GM21786 (cell line): ENCODE data around the gene VTI1A.
"Not testable (repeated sequence)": the region's sequence is repeated elsewhere in the genome, so short reads cannot be mapped to it uniquely, and the experiment has no call there.

Source experiments
- ATAC-seq: cut with Tn5 transposase; IDR thresholded peaks from one replicate; pipeline ENCODE4 v1.9.1; 2021; ENCODE audit not compliant: unreplicated experiment

VTI1A gene

DNA sequence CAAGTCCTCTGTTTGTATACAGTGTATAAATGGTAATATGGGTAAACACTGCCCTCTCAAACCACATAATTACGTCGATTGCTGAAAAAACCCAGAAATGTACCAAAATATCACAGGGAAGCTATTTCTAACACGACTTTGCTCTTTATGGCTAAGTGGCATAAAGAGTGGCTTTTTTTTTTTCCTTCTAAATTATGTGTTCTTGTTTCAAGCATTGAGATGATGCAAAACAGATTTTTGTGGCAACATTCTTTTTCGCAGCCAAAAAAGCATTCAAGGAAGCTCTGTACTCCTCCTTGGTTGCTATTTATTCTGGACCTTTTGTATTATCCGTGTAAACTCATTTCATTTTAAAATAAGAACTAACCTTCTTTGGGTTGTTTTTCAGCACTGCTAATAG is 138.9 kb downstream of the VTI1A start:
- ATAC-seq: no peak

GRCh38 chr10:112587729-112588128 is 140.7 kb downstream of the VTI1A start:
- ATAC-seq: no peak

DNA sequence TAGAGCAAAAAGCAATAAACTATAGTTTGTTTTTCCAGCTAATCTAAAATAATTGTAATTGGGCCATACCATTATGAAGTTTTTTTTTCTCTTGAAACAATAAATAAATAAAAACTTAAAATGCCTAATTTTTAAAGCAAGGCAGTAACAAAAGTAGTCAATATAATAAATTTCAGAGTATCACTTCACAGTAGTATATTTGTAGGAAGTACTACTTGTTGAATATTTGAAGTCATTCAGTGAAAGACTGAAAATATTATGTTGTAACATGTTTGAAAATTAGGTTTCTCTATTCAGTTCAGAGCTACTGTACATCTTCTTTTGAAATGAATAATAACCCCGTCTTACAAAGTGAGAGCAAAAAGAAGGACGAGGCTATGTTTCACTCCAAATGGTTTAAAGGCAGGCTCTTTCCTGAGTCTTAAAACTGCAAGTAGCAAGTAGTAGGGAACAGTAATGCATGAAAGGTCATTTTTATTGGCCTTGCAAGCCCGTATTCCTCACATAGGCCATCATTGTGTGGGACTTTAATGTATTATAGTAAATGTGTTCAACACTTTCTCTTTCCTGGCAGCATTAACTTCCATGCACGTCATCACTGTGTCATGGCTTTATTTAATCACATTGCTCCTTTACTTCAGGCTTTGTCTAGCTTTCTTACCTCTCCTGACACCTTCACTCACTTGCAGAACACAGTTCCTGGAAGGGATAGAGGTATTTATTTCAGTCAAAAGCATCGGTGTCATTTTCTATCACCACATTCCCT is 141.4 kb downstream of the VTI1A start:
- ATAC-seq: no peak

DNA sequence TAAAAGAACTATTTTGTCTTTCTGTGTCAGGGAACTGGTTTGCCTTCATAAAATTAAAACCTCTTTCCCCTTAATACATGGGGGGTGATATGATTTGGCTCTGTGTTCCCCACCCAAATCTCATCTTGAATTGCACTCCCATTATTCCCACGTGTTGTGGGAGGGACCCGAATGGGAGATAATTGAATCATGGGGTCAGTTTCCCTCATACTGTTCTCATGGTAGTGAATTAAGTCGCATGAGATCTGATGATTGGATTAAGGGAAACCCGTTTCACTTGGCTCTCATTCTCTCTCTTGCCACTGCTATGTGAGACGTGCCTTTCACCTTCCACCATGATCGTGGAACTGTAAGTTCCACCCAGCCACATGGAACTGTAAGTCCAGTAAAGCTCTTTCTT is 142.1 kb downstream of the VTI1A start:
- no peak for ATAC-seq

- ATAC-seq: not testable (repeated sequence)
Observed at GRCh38 chr10:112590786-112591185, 143.8 kb downstream of the VTI1A start.

GRCh38 chr10:112593023-112593422 is 146.0 kb downstream of the VTI1A start:
- no peak for ATAC-seq

- no peak for ATAC-seq
Observed at GRCh38 chr10:112601214-112602090, 154.4 kb downstream of the VTI1A start.

DNA sequence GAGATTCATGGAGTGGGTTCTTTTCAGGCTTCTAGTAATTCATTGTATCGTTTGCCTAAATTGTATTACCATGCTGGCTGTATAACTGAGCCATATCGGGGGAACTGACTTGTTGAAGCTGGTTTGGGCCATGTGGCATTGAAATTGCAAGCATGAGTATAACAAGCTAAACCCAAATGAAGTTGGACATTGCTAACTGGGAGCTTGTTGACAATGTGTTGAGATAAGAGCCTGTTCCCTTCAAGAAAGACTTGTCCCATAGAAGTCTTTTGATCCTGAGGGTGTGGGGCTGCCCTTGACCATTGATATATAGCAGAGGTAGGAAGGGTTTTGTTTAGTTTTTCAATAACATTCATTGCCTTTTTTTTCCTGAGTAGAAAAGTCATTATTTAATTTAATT is 156.0 kb downstream of the VTI1A start:
- no peak for ATAC-seq

GRCh38 chr10:112605063-112605462 is 158.0 kb downstream of the VTI1A start:
- no peak for ATAC-seq

DNA sequence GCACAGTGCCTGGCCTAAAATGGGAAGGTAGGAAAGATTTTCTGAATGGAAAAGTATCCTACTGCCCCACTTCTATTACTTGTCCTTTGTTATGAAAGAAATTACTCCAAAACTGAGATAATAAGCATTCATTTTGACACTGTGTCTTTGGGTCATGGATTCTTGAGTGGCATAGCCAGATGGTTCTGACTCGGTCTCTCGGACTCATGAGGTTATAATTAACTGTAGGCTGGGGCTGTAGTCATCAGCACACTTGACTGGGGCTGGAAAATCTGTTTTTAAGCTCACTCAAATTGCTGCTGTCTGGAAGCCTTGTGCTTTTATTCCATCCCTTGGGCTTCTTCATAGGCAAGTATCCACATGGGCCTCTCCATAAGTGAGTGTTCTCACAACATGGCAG is 160.5 kb downstream of the VTI1A start:
- ATAC-seq: no peak

- ATAC-seq: no peak
Observed at GRCh38 chr10:112613620-112614019, 166.6 kb downstream of the VTI1A start.

GRCh38 chr10:112614072-112614471 is 167.1 kb downstream of the VTI1A start:
- no peak for ATAC-seq

- no peak for ATAC-seq
Observed at GRCh38 chr10:112614586-112614985, 167.6 kb downstream of the VTI1A start.

- ATAC-seq: no peak
Observed at GRCh38 chr10:112615269-112615668, 168.3 kb downstream of the VTI1A start.

DNA sequence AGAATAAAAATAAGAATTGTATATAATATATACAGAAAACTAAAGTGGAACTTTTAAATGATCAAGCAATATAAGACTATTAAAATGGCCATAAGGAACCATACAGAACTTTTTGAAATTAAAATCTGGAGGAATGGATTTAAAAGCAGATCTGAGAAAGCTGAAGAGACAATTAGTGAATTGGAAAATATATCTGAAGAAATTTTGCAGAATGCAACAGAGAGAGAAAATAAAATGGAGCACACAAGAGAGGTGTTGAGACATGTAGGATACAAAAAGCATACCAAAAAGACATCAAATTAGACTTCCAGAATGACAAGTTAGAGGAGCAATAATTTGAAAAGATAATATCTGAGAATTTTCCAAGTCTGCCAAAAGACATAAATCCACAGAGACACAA is 169.6 kb downstream of the VTI1A start:
- ATAC-seq: no peak

- no peak for ATAC-seq
Observed at GRCh38 chr10:112618814-112619213, 171.8 kb downstream of the VTI1A start.

DNA sequence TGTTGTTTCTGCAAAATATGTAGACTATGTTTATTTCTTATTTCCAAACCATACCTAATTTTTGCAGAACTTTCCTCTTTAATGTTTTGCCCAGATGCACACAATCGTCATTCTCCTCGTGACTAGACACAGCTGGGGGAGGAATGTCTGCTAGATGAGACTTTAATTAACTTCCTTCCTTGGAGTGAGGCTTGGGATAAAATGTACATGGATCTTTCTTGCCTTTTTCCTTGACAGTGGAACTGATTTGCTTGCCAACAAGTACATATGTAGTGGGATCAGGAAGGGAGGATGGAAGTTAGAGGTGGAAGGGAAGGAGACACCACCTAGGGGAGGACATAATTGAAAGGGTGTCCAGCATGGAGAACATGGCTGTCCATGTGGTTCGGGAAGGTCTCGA is 172.5 kb downstream of the VTI1A start:
- no peak for ATAC-seq

- ATAC-seq: no peak
Observed at GRCh38 chr10:112622786-112623185, 175.8 kb downstream of the VTI1A start.

GRCh38 chr10:112624546-112625048 is 177.6 kb downstream of the VTI1A start:
- no peak for ATAC-seq

DNA sequence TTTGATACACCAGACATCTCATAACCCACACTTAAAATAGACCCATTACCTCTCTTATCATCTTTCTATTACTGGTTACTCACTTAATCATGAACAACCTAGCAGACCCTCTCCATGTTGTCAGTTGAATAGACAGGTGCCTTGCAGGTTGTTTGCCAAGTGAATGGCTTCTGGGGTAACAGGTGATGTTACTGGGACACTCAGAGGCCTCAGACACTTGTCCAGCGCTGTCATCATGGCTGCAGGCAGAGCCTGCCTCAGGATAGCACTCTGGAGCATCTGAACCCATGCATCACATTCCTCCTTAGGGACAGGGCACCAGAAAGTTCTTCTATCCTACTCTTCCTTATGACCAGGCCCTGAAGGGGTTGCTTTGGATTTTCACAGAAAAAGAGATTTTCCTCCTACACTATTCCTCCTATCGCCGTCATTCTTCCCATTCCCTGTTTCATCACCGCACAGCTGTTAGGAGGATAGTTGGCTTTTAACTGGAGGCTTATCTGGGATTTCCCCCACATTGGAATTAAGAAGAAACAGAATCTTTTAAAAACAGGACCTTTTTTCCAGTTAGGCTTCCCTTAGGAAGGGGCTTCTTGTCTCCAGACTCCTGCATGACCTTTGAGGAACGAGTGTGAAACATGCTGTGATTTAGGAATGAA is 182.1 kb downstream of the VTI1A start:
- no peak for ATAC-seq
